GM18499 (cell line): Measurements from ENCODE around the gene HMBS.
A peak's percentile ranks its signal among the peaks of the same experiment; 100 is the strongest.

Experiments used
- ATAC-seq: cut with Tn5 transposase; IDR thresholded peaks from one replicate; pipeline ENCODE4 v1.9.1; 2021; ENCODE audit warnings: moderate number of reproducible peaks; ENCODE audit not compliant: insufficient read depth, unreplicated experiment

HMBS gene

DNA sequence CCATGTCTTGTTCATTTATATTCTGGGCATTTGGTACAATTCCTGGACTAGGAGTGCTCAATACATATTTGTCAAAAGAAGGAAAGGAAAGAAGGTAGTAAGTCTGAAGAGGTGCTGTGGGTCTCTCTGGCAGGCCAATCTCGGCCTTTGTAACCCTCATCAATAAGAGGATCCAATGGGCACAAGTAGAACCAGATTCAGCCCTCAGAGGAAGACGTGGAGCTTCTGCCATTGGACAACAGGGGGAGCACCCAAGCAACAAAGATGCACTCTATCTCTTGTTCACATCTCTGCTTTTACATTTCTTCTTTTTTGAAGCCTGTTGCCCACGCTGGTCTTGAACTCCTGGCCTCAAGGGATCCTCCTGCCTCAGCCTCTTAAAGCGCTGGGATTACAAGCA is 19.3 kb upstream of the HMBS start:
- ATAC-seq: no peak

DNA sequence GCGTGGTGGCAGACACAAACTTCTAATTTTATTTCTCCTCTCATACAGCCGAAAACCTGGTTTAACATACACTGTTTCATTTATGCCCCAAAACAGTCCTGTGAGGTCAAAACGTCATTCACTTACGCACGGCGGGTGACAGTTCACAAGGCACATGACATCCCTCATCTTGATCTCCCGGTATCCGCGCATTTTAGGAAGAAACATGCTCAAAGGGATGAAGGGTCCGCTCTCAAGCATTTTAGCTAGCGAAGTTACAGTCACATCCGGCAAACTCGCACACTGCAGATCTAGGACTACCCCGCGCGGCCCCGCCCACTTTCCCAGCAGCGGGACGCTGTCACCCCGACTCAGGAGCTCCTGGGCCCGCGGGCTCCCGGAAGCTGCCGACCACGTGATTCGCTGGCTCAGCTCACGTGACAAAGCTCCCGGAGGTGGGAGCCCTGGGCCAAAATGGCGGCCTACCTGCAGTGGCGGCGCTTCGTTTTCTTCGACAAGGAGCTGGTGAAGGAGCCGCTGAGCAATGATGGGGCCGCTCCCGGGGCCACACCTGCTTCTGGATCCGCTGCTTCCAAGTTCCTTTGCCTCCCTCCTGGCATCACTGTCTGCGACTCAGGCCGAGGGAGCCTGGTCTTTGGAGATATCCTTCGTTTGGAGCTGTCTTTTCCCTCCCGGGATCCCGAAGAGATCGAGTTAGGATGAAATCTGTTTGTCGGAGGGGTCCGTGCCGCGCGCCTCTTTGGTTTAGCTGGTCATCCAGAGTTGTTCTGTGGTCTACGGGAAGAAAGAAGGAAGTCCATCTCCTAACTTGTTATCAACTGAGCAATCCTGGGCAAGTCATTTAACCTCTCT is 17.1 kb upstream of the HMBS start, which contains the start of gene VPS11:
Gene VPS11 (plus strand): TSS at position 448 of the 852 bp plus-strand sequence. CDS start 6 bp downstream, at position 454.
- peak; percentile 75 for ATAC-seq

GRCh38 chr11:119077839-119078238 is 6.8 kb upstream of the HMBS start:
- no peak for ATAC-seq

- ATAC-seq: no peak
Observed at GRCh38 chr11:119078675-119079420, 5.8 kb upstream of the HMBS start.

GRCh38 chr11:119081682-119082260 is 2.9 kb upstream of the HMBS start:
- ATAC-seq: no peak

DNA sequence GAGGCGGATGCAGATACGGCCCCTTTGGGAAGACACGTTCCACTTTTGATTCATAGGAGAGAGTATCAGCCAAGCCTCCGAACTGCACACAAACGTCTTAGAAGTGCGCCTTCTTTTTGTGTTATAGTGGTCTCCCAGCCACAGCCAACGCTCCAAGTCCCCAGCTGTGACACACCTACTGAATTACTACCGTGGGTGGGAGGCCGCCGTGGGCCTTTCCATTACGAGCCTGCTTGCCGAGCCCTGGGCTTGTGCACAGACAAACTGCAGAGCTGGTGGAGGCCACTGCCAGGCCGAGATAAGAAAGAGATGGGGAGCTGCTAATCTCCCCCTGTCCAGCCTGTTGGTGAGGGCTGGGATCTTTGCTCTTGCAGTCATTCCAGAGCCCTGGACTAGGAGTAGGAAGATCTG is 761 bp downstream of the HMBS start:
- ATAC-seq: no peak

DNA sequence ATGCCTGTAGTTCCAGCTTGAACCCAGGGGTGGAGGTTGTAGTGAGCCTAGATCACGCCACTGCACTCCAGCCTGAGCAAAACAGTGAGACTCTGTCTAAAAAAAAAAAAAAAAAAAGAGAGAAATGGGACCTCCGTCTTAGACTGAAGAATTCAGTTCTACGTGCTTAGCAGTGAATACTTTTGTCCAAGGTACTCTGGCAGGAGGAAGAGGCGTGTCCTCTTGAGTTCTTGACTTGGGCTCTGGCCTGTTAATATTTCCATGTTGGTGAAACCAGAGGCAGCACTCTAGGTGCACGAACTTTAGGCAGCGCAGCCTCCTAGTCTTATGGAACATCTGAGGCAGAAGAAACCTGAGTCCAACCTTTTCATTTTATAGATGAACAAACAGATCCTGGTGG is 2.4 kb downstream of the HMBS start:
- no peak for ATAC-seq

- ATAC-seq: no peak
Observed at GRCh38 chr11:119087747-119088241, 3.1 kb downstream of the HMBS start.

DNA sequence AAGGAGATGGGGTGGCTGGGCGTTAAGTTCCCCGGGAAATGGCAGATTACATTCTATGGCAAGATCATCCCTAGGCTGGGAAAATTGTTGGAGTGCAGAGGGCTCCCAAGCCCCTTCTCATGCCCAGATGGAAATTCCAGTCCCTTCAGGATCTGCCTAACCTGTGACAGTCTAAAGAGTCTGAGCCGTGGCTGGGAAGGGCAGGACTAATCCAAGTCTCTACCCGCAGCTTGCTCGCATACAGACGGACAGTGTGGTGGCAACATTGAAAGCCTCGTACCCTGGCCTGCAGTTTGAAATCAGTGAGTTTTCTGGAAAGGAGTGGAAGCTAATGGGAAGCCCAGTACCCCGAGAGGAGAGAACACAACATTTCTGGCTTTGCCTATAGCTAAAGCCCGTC is 3.7 kb downstream of the HMBS start:
- no peak for ATAC-seq

DNA sequence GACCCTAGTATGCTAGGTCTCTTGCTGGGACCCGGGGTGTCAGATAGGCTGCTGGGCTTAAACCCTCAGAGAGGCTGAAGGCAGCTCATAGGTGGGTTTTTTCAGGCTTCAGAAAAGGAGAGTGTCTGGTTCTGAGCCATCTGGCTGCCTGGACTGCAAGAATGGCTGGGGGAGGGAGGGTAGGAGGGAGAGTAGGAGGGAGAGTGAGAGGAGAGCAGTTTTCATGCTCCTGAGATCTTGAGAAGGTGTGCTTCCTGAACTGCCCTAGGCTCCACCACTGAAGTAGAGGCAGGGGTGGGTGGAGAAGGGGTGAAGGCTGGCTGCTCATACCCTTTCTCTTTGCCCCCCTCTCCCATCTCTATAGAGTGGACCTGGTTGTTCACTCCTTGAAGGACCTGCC is 4.6 kb downstream of the HMBS start:
- no peak for ATAC-seq

- no peak for ATAC-seq
Observed at GRCh38 chr11:119091178-119091577, 6.5 kb downstream of the HMBS start.

- ATAC-seq: no peak
Observed at GRCh38 chr11:119091966-119092879, 7.5 kb downstream of the HMBS start.

DNA sequence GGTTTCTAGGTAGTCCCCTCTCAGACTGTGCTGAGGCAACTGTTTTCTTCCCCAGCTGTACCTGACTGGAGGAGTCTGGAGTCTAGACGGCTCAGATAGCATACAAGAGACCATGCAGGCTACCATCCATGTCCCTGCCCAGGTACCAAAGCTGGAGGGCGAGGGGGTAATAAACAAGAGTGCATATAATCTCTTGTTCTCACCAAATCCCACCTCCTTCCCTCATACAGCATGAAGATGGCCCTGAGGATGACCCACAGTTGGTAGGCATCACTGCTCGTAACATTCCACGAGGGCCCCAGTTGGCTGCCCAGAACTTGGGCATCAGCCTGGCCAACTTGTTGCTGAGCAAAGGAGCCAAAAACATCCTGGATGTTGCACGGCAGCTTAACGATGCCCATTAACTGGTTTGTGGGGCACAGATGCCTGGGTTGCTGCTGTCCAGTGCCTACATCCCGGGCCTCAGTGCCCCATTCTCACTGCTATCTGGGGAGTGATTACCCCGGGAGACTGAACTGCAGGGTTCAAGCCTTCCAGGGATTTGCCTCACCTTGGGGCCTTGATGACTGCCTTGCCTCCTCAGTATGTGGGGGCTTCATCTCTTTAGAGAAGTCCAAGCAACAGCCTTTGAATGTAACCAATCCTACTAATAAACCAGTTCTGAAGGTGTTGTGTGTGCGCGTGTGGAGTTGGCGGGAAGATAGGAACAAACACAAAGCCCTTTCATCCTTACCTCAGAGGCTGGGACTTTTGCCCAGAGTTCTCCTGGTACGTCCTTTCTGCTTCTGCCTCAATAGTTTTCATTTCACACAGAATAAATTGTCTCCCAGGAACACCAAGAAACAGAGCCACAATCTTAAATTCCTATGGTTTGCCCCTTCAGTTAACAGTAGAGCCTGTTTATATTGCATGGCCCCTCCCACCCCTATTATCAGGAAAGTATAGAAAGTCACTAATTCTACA is 8.5 kb downstream of the HMBS start:
- ATAC-seq: no peak

DNA sequence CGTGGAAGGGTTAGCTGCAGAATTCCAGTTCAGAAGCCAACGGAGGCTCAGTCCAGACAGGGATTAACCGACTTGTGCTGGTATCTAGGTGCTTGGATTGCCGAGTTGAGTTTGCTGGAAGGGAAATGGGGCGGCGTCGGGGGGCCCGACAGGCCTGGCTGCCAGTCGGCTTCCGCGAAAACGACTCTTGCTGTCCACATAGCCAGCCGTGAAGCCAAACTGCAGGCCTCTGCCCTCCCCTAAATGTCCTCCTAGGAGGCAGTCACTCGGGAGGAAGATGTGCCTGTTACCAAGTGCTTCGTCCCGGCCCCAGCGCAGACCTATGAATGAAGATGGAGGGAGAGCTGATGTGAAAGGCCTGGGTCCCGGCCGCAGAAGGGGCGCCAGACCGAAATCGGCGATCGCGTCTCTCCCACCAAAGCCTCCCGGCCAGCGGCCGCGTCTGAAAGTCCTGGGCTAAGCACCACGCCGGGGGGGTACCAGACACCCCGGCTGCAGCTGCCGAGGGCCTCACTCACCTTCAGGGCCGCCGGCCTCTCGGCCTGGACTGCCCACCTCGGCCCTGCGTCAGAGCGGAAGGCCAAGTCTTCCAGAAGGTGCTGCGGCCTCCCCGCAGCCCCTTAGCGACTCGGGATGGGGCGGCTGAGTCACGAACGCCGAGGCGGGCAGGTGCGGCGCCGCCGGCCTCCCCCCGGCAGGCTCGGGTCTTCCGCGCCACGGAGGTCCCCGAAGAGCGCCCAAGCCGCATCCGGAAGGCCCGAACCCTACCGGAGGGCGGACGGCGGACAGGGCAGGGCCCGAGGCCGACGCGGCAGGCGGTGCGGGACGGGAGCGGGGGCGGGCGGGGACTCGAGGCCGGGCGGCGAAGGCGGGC is 9.5 kb downstream of the HMBS start:
- ATAC-seq: no peak

DNA sequence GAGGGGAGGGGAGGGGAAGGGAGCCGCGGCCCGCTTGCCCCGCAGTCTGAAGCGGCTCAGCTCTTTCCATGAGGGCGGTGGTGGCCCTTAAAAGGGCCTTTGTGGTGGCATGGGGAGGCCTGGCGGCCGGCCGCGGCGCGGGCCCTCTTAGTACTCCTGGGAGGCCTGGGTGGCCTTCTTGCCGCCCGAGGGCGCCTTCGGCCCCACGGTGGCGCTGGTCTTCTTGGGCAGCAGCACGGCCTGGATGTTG is 10.1 kb downstream of the HMBS start:
- ATAC-seq: no peak

GRCh38 chr11:119095066-119095880 is 10.6 kb downstream of the HMBS start:
- ATAC-seq: peak; percentile 69

DNA sequence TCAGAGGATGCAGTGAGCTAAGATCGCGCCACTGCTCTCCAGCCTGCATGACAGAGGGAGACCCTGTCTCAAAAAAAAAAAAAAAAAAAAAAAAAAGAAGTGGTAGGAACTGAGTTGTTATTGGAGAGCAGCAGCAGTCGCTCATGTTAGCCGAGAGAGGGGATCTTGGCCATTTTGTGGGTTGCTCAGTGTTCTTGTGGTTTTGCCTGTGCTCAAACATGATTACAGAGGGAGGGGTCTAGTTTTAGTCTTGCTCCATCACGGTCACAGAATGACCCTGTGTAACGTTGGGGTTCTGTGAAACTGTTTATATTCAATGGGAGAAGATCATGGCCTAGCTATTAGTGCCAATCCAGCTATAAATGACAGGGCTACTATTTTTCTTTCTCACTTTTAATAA is 15.0 kb downstream of the HMBS start:
- ATAC-seq: no peak
